Nucleus accumbens (tissue), 56 donors: ENCODE data around the gene TXNDC11.

Source experiments
- DNase-seq, 56 donors: peaks; one replicate each; lab custom pipeline; 2025; lab: John Stamatoyannopoulos, UW

Gene TXNDC11

DNA sequence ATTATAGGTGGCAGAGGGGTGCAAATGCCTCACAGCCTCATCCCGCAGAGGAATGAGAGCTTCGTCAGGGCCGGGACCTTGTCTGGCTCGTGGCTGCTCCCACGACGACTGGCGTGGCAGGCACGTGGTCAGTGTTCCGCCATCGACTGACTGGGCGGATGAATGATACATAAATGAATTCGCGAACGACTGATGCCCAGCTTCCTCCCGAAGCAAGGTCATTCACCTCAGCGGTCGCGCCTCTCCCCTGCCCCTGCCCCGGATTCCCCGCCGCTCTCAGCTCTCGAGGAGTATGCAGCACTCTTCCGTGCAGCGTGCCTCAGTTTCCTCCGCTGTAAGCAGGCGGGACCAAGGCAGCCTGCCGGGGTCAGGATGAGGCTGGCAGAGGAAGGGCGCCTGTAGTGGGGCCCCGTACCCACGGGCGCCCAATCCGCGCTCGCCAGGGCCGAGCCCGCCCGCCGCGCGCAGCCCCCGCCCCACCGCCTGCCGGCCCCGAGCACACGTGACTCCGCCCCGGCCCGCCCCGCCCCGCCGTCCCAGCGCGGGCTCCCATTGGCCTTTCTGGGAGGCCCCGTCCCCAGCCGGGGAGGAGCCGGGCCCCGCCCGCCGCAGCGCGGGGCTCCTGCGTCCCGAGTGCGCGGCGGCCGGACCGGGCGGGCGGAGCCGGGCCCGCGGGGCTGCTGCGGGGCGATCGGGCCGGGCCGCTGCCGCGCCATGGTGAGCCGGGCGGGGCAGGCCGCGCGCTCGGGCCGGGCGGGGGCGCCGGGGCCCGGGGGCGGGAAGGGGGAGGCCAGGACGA is 74.6 kb downstream of the TXNDC11 start, which contains the start of gene SNN:
Gene SNN, plus strand, starts transcription at position 632 of the 799 bp plus-strand sequence. CDS start 7,605 bp downstream, outside the sequence.
- DNase-seq: peak in 55 of 56 donors; percentile 27 to 93 (median 76)

DNA sequence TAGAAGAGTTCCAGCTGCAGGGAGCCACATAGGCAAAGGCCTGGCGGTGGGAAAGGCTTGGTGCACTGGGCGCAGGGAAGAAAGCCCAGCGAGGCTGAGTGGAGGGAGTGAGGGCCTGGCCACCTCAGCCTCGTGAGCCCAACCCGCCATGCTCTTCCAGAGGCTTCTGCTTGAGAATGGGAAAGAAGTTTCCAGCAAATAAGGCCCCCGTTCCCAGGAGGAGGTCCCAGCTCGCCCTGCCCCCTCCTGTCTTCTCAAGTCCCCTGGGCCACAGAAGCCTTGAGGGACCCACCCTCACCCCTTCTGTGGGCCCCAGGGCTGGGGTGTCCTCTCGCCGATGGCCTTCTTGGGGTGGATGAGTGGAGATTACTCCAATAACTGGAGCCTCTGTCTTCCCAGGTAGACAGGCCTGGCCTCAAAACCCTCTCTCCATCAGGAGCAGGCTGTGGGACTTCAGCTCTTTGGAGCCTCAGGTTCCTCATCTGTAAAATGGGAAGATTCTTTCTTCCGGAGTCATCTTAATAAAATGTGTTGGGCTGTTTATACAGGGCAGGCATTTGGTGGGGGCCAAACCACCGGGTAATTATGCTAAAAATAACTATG is 75.3 kb downstream of the TXNDC11 start:
- no peak for DNase-seq

- DNase-seq: no peak
These were observed 76.3 kb downstream of the TXNDC11 start for GRCh38 chr16:11666103-11667055.

DNA sequence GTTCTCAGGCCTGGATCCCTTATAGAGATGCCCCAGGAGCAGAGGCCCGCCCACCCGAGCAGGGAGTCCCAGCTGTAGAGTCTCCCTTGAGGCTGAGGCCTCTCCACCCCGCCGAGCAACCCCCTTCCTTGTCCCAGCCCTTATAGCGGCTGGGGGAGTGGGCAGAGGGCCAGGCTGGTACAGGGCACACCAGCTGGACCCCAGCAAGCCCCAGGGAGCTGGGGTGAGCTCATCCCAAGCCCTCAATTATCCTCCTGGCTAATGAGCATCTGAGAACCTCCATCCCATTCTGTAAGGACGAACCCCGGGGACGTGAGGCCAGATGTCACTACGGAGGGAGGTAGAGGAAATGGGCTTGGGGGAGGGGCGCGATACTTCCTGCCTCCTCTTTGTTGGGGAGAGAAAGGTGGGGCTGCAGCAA is 77.6 kb downstream of the TXNDC11 start:
- no peak for DNase-seq

GRCh38 chr16:11662582-11662981 is 80.1 kb downstream of the TXNDC11 start:
- no peak for DNase-seq

DNA sequence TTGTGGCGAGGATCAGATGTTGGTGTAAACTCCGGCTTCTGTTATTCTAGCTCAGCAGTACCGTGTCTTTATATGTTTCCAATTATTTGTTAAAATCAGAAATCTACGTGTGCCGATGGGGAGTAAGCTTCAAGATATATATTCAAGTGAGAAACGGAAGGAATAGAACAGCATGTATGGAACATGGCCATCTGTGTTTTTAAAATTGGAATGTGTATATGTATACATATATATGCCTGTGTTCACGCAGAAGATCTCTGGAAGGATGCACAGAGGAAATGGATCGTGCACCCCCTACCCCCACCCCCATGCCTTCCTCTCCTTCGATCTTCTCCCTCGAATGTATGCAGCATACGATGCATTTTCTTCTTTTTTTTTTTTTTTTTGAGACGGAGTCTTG is 82.1 kb downstream of the TXNDC11 start:
- no peak for DNase-seq

DNA sequence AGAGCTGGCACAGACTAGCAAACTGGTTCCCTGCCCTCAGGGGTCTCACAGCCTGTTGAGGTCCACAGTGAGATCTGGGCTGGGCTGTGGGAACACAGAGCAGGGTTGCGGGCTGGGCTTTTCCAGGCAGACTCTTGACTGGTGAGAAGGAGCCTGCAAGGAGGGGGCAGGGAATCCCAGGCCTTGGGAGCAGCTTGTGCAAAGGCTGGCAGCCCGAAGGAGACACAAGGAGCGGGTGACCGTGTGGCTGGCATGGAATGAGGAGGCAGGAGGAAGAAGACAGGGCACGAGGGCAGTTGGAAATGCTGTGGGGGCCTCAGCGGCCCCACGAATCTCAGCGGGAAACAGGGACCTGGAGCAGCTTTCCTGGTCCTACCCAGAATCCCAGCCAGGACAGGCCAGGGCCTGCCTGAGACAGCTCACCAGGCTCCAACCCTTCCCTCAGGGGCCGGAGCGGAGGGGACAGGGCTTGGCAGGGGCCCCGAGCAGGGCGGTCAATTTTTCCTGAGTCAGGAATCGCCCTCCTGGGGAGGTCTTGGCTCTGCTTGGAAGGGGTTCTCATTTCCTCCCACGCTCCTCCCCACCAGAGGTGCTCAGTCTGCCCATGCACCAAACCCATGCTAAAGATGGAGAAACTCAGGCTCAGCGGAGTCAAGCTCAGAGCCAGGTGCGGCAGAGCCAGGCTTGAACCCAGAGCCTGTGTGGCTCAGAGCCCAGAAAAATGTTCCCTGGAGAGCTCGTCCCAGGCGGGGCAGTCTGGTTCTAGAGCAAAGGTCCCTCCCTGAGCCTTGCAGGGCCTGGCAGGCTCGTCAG is 83.6 kb downstream of the TXNDC11 start:
- peak in 12 of 56 donors; percentile 9 to 47 (median 27) for DNase-seq

GRCh38 chr16:11657556-11657955 is 85.1 kb downstream of the TXNDC11 start:
- DNase-seq: no peak

- DNase-seq: no peak
These were observed 87.0 kb downstream of the TXNDC11 start for GRCh38 chr16:11655655-11656054.

DNA sequence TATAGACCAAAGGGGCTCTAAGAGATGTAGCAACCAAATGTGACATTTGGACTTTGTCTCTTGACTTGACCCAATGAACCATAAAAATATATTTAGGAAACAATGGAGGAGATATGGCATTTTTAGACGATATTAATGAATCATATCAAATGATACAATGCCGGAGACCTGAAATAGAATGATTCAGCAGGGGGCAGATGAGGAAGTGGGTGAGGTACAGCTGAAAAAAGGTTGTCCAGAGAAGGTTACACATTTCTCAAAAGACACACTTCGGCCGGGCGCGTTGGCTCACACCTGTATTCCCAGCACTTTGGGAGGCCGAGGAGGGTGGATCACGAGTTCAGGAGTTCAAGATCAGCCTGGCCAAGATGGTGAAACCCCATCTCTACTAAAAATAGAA is 90.9 kb downstream of the TXNDC11 start:
- no peak for DNase-seq

- no peak for DNase-seq
These were observed 91.7 kb downstream of the TXNDC11 start for GRCh38 chr16:11650641-11651591.

DNA sequence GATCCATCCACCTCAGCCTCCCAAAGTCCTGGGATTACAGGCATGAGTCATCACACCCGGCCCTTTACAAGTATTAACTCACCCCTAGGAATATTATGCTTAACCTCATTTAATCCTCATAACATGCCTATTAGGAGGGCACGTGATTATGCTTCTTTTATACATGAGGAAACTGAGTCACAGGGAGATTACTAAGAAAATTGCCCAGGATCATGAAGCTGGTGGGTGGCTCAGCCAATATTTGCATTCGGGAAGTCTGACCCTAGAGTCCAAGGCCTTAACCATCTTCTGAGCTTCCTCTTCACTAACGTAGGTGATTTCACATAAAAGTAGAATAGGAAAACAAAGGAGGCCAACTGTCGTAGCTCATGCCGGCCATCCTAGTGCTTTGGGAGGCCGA is 93.4 kb downstream of the TXNDC11 start:
- DNase-seq: no peak

DNA sequence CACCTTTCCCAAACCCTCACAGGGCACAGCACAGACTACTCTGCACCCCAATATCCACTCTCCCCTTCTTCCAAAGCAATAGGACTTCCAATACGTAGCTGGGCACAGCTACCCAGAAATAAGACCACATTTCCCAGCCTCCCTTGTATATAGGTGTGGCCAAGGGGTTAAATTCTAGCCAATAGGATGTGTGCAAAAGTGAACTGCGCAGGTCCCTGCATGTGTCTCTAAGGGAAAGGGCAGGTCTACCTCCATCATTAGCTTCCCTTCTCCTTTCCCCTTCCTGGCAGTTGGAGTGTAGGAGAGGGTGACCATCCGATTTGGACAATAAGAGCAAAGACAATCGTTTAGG is 99.9 kb downstream of the TXNDC11 start:
- DNase-seq: no peak

- peak in 24 of 56 donors; percentile 6 to 51 (median 18) for DNase-seq
These were observed 101.5 kb downstream of the TXNDC11 start for GRCh38 chr16:11640987-11641817.

- DNase-seq: peak in 48 of 56 donors; percentile 23 to 88 (median 62)
These were observed 102.4 kb downstream of the TXNDC11 start for GRCh38 chr16:11639925-11640899.

DNA sequence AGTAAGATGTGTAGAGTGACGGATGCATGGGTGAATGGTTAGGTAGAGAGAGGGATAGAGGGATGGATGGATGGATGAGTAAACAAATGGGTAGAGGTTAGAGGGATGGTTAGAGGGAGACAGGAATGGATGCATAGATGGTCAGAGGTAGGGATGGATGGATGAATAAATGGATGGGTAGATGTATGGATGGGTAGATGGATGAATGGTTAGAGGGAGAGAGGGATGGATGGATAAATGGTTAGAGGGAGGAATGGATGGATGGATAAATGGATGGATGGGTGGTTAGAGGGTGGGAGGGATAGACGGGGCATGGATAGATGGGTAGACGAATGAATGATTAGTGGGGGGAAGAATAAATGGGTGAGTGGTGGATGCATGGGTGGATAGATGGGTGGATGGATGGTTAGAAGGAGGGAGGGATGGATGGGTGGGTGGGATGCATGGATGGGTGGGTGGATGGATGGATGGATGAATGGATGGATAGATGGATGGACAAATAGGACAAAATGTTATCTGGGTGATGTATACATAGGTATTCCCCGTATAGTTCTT is 103.6 kb downstream of the TXNDC11 start:
- no peak for DNase-seq
